Measurements from ENCODE around the gene RSPH1.

GRCh38 chr21:42469272-42469671, 26.8 kb downstream of the RSPH1 start:
- TF ChIP-seq CTCF (IDR thresholded peaks at IDR 0.05) (no peak), POLR2A (IDR thresholded peaks at IDR 0.05) (no peak), POLR2AphosphoS5 (IDR thresholded peaks at IDR 0.05) (no peak)
